Fibroblast of the aortic adventitia (primary cell): ENCODE results near the gene VAT1L. TPM values are rescaled to one million over a fixed set of nuclear protein-coding genes. Genes with fewer than 3 reads are reported as not detected.

Experiments used
- DNase-seq: peaks from one replicate; pipeline ENCODE4 v3.0.0-alpha.2; 2010; ENCODE audit warnings: low read depth
- H3K4me3 ChIP-seq: 2 replicates; pipeline ENCODE4 v1.5.1; 2011; ENCODE audit warnings: low read depth, mild to moderate bottlenecking, control low read depth, low read length, moderate library complexity
- CTCF ChIP-seq: IDR thresholded peaks from 2 replicates; pipeline ENCODE4 v1.5.1; 2011; ENCODE audit warnings: mild to moderate bottlenecking, low read length, control low read depth, inconsistent platforms; ENCODE audit not compliant: insufficient read depth
- total RNA-seq: library from RNA; depleted of rRNA; stranded (reverse); fragments of >200 nt; gene quantifications from 2 replicates; pipeline ENCODE4 v1.2.3, GENCODE V29; 2012; ENCODE audit warnings: low replicate concordance

Gene VAT1L
- total RNA-seq, 1 donor, result 12.2 TPM

- TF ChIP-seq CTCF, result no peak
- H3K4me3 ChIP-seq, result no peak overlapping the region
- DNase-seq, result peak; percentile 37
Measured at GRCh38 chr16:77850636-77851333, 62.4 kb downstream of the VAT1L start.

GRCh38 chr16:77853161-77853560 is 64.8 kb downstream of the VAT1L start:
- H3K4me3 ChIP-seq, result no peak overlapping the region
- no peak for DNase-seq
- TF ChIP-seq CTCF, result no peak

GRCh38 chr16:77856438-77857160 is 68.2 kb downstream of the VAT1L start:
- no peak for DNase-seq
- no peak for TF ChIP-seq CTCF
- no peak overlapping the region for H3K4me3 ChIP-seq

GRCh38 chr16:77858060-77858459 is 69.7 kb downstream of the VAT1L start:
- TF ChIP-seq CTCF, result no peak
- H3K4me3 ChIP-seq, result no peak overlapping the region
- DNase-seq, result no peak

GRCh38 chr16:77859493-77860232 is 71.3 kb downstream of the VAT1L start:
- no peak for TF ChIP-seq CTCF
- DNase-seq, result no peak
- no peak overlapping the region for H3K4me3 ChIP-seq

- no peak for TF ChIP-seq CTCF
- DNase-seq, result no peak
- H3K4me3 ChIP-seq, result no peak overlapping the region
Measured at GRCh38 chr16:77860953-77861352, 72.6 kb downstream of the VAT1L start.
